Mucosa of stomach (tissue), 1 donor: Measurements from ENCODE around the gene NPIPA1.
"Not testable (repeated sequence)": the region's sequence is repeated elsewhere in the genome, so short reads cannot be mapped to it uniquely, and the experiment has no call there.

Experiments used
- H3K27me3 ChIP-seq: one replicate; pipeline ENCODE4 v1.7.0; 2013; ENCODE audit warnings: mild to moderate bottlenecking, low read length; ENCODE audit not compliant: control insufficient read depth, insufficient read depth
- H3K36me3 ChIP-seq: one replicate; pipeline ENCODE4 v1.7.0; 2013; ENCODE audit warnings: low read length; ENCODE audit not compliant: control insufficient read depth, insufficient read depth
- H3K4me1 ChIP-seq: one replicate; pipeline ENCODE4 v1.7.0; 2013; ENCODE audit warnings: mild to moderate bottlenecking, low read length; ENCODE audit not compliant: control insufficient read depth, insufficient read depth
- H3K4me3 ChIP-seq: one replicate; pipeline ENCODE4 v1.7.0; 2013; ENCODE audit warnings: low read length
- H3K9ac ChIP-seq: one replicate; pipeline ENCODE4 v1.7.0; 2013; ENCODE audit warnings: mild to moderate bottlenecking, low read length, moderate library complexity
- H3K9me3 ChIP-seq: one replicate; pipeline ENCODE4 v1.7.0; 2013; ENCODE audit warnings: mild to moderate bottlenecking, low read length, moderate library complexity; ENCODE audit not compliant: control insufficient read depth
- donor health status: Pancreatic carcinoma.

The NPIPA1 gene

GRCh38 chr16:14974331-14974655, 37.0 kb downstream of the NPIPA1 start:
- Histone ChIP-seq H3K9ac (peak overlapping the region; percentile 96), H3K4me1 (peaks cover 15% of the 10 kb centered on the region), H3K4me3 (peak overlapping the region; percentile 48)
- H3K36me3 ChIP-seq, H3K27me3 ChIP-seq, H3K9me3 ChIP-seq: not testable (repeated sequence)

- not testable (repeated sequence) for H3K27me3 ChIP-seq
- Histone ChIP-seq H3K9ac (peak within 1 kb of the TSS; percentile 96), H3K4me3 (peak within 1 kb of the TSS; percentile 48)
These were observed 37.6 kb downstream of the NPIPA1 start, which contains the start of gene PDXDC1 for GRCh38 chr16:14974656-14975417. PDXDC1 (plus strand) TSS chr16:14975026; CDS start chr16:14975200, 174 bp downstream.

GRCh38 chr16:14975418-14976194, 38.4 kb downstream of the NPIPA1 start:
- H3K4me1 ChIP-seq = peaks cover 27% of the 10 kb centered on the region
- H3K9ac ChIP-seq = peak overlapping the region; percentile 96
- peak overlapping the region; percentile 48 for H3K4me3 ChIP-seq
- not testable (repeated sequence) for H3K27me3 ChIP-seq, H3K36me3 ChIP-seq, H3K9me3 ChIP-seq

More at GRCh38 chr16:14974656-14975417, 37.6 kb downstream of the NPIPA1 start, which contains the start of gene PDXDC1:
- not testable (repeated sequence) for H3K36me3 ChIP-seq, H3K9me3 ChIP-seq
- peaks cover 20% of the 10 kb centered on the region for H3K4me1 ChIP-seq

GRCh38 chr16:14976971-14977736, 39.9 kb downstream of the NPIPA1 start:
- H3K4me1 ChIP-seq = peaks cover 34% of the 10 kb centered on the region
- H3K27me3 ChIP-seq, H3K4me3 ChIP-seq, H3K9ac ChIP-seq, H3K9me3 ChIP-seq, H3K36me3 ChIP-seq: not testable (repeated sequence)

GRCh38 chr16:14978281-14978680, 41.0 kb downstream of the NPIPA1 start:
- not testable (repeated sequence) for H3K9ac ChIP-seq, H3K27me3 ChIP-seq, H3K9me3 ChIP-seq, H3K36me3 ChIP-seq, H3K4me3 ChIP-seq
- H3K4me1 ChIP-seq = peaks cover 34% of the 10 kb centered on the region

- not testable (repeated sequence) for H3K27me3 ChIP-seq, H3K36me3 ChIP-seq, H3K9ac ChIP-seq, H3K9me3 ChIP-seq, H3K4me3 ChIP-seq
- peaks cover 34% of the 10 kb centered on the region for H3K4me1 ChIP-seq
These were observed 41.7 kb downstream of the NPIPA1 start for GRCh38 chr16:14978908-14979307.

GRCh38 chr16:14981234-14981633, 44.0 kb downstream of the NPIPA1 start:
- H3K4me1 ChIP-seq = peaks cover 34% of the 10 kb centered on the region
- H3K36me3 ChIP-seq, H3K27me3 ChIP-seq, H3K4me3 ChIP-seq, H3K9ac ChIP-seq, H3K9me3 ChIP-seq: not testable (repeated sequence)

- not testable (repeated sequence) for H3K4me3 ChIP-seq, H3K36me3 ChIP-seq, H3K9me3 ChIP-seq, H3K9ac ChIP-seq, H3K27me3 ChIP-seq
- H3K4me1 ChIP-seq = peaks cover 27% of the 10 kb centered on the region
These were observed 45.3 kb downstream of the NPIPA1 start for GRCh38 chr16:14982521-14982920.

GRCh38 chr16:14988092-14988491, 50.8 kb downstream of the NPIPA1 start:
- H3K4me3 ChIP-seq, H3K9ac ChIP-seq, H3K4me1 ChIP-seq, H3K27me3 ChIP-seq, H3K36me3 ChIP-seq, H3K9me3 ChIP-seq: not testable (repeated sequence)

GRCh38 chr16:14988661-14989191, 51.5 kb downstream of the NPIPA1 start:
- not testable (repeated sequence) for H3K9ac ChIP-seq, H3K4me3 ChIP-seq, H3K36me3 ChIP-seq

GRCh38 chr16:14989291-14990281, 52.3 kb downstream of the NPIPA1 start:
- not testable (repeated sequence) for H3K27me3 ChIP-seq, H3K9me3 ChIP-seq, H3K36me3 ChIP-seq, H3K4me3 ChIP-seq, H3K4me1 ChIP-seq, H3K9ac ChIP-seq

More at GRCh38 chr16:14988661-14989191, 51.5 kb downstream of the NPIPA1 start:
- H3K27me3 ChIP-seq, H3K9me3 ChIP-seq, H3K4me1 ChIP-seq: not testable (repeated sequence)
